Kasumi-1 (cell line): ENCODE results near the gene TSPAN16.
A peak's percentile ranks its signal among the peaks of the same experiment; 100 is the strongest.
"Not testable (repeated sequence)": the region's sequence is repeated elsewhere in the genome, so short reads cannot be mapped to it uniquely, and the experiment has no call there.

ENCODE experiments used
- DNase-seq, 2 experiments: peaks; one replicate each; lab custom pipeline; 2025; lab: John Stamatoyannopoulos, UW

TSPAN16 gene

GRCh38 chr19:11320278-11320995, 24.5 kb downstream of the TSPAN16 start:
- peak; percentile 70 to 92 for DNase-seq

DNA sequence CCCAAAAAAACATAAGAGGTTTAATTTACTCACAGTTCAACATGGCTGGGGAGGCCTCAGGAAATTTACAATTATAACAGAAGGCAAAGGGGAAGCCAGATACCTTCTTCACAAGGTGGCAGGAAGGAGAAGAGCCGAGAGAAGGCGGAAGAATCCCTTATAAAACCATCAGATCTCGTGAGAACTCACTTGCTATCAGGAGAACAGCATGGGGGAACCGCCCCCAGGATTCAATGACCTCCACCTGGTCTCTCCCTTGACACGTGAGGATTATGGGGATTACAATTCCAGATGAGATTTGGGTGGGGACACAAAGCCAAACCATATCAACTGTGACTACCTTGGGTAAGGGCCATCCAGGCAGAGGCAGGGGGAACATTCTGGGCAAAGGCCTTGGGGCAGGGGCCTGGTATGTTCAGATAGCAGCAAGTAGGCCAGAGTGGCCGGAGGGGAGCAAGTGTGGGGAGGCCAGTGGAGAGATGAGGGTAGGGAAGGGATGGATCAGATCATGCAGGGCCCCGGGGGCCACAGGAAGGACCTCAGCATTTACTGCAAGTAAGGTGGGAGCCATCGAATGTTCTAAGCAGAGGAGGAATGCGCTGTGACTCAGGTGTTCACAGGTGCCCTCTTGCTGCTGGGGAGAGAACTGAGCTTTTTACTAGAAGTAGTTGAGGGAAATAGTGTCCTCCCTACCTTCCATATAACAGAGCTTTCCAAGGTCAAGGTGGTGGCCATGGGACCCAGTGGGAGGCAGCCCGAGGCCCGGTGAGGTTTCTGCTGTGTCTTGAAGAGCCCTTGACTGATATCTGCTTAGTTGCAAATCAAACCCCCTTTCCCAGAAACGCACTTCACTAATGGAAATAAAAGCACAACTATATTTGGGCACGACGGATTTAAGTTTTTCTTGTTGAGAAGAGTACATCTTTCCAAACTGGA, 25.5 kb downstream of the TSPAN16 start:
- no peak for DNase-seq

GRCh38 chr19:11322269-11323024, 26.5 kb downstream of the TSPAN16 start:
- peak; percentile 33 to 61 for DNase-seq

GRCh38 chr19:11323601-11324078, 27.7 kb downstream of the TSPAN16 start:
- DNase-seq: peak in 1 of 2 experiments; percentile 23

DNA sequence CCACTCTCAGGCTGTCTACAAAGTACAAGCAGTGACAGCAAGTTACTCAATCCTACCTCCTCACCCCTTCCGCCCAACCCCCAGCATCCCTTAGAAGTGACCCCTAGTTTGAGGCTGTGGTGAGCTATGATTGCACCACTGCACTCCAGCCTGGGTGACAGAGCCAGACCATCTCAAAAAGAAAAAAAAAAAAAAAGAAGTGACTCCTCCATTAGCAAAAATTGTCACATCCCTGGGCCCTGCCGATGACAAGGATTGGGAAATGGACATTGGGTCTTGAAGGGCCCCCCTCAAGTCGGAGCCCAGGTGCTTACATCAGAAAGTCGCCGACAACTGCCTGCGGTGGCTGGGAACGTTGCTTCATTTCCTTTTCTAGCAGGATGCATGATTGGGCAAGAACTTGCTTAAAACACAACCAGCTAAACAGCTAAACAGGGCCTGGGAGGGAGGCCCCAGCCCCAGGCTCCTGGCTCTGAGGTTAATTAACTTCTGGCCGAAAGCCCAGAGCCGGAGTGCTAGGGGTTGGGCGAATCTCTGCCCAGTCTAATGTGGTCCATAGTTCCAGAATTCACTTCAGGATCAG, 28.2 kb downstream of the TSPAN16 start:
- DNase-seq: peak; percentile 94 to 98

DNA sequence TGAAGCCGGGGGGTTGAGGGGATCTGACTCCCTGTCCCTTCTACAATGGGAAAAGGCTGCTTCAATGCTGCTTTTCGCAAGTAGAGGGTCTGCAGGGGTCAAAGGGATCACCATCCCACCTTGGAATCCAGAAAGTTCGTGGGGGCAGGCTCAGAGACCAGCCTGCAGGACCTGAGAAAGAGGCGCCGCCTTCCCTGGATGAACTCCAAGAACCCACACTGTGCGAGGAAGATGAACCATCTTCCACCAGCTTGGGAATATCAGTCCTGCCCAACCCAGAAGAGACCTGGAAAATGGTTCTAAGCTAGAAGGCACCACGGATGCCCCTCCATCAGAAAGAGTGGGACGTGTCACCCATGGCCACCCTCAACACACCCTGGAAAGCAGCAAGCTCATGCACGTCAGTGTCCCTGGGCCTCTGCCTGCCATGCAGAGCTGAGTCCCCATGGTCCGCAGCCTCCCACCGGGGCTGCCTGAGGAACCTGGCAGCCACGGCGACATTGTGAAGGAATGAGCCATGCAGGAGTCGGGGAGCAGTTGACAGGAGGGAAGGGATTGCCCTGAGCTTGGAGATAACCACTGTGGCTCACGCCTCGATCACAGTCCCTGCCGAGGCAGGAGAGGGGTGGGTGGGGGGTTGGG, 28.9 kb downstream of the TSPAN16 start:
- no peak for DNase-seq

DNA sequence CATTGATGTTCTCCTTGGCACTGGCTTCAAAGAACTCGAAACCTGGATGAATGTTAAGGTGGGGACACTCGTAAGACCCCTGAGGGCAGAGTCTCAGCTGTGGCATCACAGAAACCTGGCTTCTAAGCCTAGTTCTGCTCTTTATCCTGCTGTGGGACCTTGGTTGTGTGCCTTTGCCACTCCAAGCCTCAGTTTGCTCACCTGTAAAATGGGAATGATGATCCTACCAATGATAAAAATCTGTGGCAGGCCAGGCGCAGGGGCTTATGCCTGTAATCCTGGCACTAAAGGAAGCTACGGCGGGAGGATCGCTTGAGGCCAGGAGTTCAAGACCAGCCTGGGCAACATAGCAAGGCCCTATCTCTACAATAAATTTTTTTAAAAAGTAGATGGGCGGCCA, 29.6 kb downstream of the TSPAN16 start:
- DNase-seq: no peak

GRCh38 chr19:11330127-11330526, 34.2 kb downstream of the TSPAN16 start:
- no peak for DNase-seq

GRCh38 chr19:11331502-11331901, 35.5 kb downstream of the TSPAN16 start:
- DNase-seq: no peak

- no peak for DNase-seq
Observed at GRCh38 chr19:11332822-11333221, 36.9 kb downstream of the TSPAN16 start.

DNA sequence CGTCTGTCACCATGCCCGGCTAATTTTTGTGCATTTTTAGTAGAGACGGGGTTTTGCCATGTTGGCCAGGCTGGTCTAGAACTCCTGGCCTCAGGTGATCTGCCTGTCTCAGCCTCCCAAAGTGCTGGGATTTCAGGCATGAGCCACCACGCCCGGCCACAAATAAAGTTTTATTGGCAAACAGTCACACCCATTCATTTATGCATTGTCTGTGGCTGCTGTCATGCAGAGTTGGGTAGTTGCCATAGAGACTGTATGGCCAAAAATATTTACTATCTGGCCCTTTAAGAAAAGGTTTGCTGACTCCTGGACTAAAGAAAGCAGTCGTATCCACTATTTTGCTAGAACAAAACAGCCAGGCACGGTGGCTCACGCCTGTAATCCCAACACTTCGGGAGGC, 37.9 kb downstream of the TSPAN16 start:
- DNase-seq: not testable (repeated sequence)

DNA sequence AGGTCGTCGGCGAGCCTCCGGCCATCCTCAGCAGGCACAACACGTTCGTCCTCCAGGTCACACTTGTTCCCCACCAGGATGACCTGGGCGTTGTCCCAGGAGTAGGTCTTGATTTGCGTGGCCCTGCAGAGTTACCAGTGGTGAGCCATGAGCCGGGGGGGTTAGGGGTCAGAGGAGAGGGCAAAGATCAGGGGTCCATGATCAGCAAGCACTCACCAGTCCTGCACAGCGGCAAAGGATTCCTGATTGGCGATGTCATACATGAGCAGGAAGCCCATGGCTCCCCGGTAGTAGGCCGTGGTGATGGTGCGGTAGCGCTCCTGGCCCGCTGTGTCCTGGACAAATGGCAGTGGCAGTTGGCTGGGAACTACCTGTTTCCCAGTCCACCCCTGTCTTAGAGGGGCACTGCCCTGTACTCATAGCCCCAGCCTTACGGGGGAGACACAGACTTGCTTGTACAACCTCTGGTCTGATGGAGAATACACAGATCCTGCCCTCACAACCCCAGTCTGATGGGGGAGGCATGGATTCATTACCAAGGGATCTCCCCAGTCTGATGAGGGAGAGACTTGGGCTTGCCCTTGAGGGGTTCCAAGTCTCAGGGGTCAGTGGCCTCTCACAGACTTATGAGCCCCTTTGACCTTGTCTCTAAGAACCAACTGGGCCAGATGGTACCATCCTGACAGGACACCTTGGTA, 39.6 kb downstream of the TSPAN16 start:
- no peak for DNase-seq

DNA sequence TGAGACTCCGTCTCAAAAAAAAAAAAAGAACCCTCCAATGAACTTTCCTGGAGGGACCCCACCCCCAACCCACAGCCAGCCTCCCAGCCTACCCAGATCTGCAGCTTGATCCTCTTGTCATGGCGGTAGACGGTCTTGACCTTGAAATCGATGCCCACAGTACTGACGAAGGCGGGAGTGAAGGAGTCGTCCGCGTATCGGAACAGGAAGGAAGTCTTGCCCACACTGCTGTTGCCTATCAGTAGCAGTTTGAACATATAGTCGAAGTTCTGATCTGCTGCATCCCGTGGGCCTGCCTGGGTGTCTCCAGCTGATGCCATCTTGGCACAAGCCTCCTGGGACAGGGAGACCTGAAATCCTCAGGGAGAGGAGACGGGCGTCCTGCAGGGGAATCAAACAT, 41.1 kb downstream of the TSPAN16 start:
- peak; percentile 24 to 31 for DNase-seq

GRCh38 chr19:11338121-11338520, 42.2 kb downstream of the TSPAN16 start:
- no peak for DNase-seq

GRCh38 chr19:11338569-11339253, 42.8 kb downstream of the TSPAN16 start:
- DNase-seq: no peak

DNA sequence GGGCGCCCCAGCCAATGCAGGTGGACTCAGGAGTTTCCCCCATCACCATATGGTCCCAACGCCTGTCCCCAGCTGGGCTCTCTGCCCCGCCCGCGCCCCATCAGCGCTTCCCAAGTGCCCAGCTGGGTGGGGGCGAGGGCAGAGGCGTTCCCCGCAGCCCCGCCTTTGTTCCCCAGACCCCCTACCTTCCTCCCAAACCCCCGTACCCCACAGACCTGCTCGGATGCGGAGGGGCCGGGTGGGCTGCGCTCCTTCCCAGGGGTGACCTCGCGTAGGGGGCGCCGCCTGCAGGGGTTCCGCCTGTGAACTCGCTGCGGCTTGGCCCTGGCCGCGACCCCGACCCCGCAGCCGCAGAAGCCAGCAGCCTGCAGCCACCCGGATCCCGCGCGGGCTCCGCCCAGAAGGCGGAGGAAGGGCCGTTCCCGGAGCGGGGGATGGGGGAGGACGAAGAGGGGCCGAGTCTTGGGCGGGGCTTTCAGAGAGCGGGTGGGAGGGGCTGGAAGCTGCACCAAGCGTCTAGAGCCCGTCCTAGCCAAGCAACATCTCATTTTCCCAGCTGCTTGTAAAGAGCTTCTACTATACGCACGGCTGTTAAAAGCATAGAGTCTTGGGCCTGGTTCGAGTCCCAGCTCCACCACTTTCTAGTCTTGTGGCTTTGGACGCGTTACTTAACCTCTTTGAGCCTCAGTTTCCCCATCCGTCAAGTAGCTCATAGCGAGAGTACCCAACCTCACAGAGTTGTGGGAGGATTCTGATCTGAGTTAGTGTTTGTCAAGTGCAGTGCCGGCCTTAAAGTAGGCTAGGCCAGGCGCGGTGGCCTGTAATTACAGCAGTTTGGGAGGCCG, 43.5 kb downstream of the TSPAN16 start, which contains the start of gene RAB3D:
RAB3D (minus strand) TSS at position 404 of the 845 bp plus-strand sequence. CDS start 2,258 bp downstream, outside the sequence.
- DNase-seq: peak in 1 of 2 experiments; percentile 16

DNA sequence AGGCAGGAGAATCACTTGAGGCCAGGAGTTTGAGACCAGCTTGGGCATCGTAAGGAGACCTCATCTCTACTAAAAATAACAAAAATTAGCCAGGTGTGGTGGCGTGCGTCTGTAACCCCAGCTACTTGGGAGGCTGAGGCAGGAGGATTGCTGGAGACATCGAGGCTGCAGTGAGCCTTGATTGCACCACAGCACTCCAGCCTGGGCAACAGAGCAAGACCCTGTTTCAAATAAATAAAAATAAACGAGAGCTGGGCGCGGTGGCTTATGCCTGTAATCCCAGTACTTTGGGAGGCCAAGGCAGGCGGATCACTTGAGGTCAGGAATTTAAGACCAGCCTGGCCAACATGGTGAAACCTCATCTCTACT, 44.1 kb downstream of the TSPAN16 start:
- not testable (repeated sequence) for DNase-seq

DNA sequence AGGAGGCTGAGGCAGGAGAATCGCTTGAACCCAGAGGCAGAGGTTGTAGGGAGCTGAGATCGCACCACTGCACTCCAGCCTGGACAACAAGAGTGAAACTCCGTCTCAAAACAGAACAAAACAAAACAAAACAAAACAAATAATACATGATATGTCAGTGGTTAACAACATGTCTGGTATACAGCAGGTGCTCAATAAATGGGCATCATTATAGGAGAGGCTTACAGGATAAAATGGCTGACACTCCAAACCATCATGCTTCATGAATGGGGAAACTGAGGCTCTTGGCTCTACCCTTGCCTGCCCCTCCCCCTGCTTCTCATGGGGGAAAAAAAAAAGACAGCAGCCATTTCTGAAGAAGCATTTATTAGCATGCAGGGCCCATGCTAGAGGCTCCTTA, 46.5 kb downstream of the TSPAN16 start:
- DNase-seq: no peak
